GM06990 (cell line): ENCODE data around the gene F2RL3.

Source experiments
- DNase-seq: peaks from one replicate; pipeline ENCODE4 v3.0.0-alpha.2; 2011; ENCODE audit not compliant: insufficient read length; ENCODE audit errors: extremely low read depth
- H3K27me3 ChIP-seq: replicated peaks from 2 replicates; pipeline ENCODE4 v1.6.0; 2011; ENCODE audit warnings: low read length; ENCODE audit not compliant: control insufficient read depth, insufficient read depth
- H3K36me3 ChIP-seq: 2 replicates; pipeline ENCODE4 v1.5.1; 2011; ENCODE audit warnings: low read length; ENCODE audit not compliant: control insufficient read depth, insufficient read depth
- H3K4me3 ChIP-seq: replicated peaks from 2 replicates; pipeline ENCODE4 v1.5.1; 2011; ENCODE audit warnings: low read depth, mild to moderate bottlenecking, control low read depth, low read length
- CTCF ChIP-seq: IDR thresholded peaks from 2 replicates; pipeline ENCODE4 v1.5.1; 2011; ENCODE audit warnings: low read length, control low read depth, mild to moderate bottlenecking, inconsistent platforms; ENCODE audit not compliant: insufficient read depth, poor library complexity, severe bottlenecking

The F2RL3 gene

GRCh38 chr19:16875584-16876555 is 12.9 kb upstream of the F2RL3 start:
- peak; percentile 50 for DNase-seq
- Histone ChIP-seq H3K36me3 (peaks cover 33% of the 10 kb centered on the region), H3K27me3 (no peaks in the 10 kb centered on the region), H3K4me3 (no peak overlapping the region)
- no peak for TF ChIP-seq CTCF

- no peak overlapping the region for H3K4me3 ChIP-seq
- no peak for DNase-seq
- peaks cover 27% of the 10 kb centered on the region for H3K36me3 ChIP-seq
- no peak for TF ChIP-seq CTCF
- no peaks in the 10 kb centered on the region for H3K27me3 ChIP-seq
Observed at GRCh38 chr19:16876904-16877361, 11.9 kb upstream of the F2RL3 start.

- Histone ChIP-seq H3K27me3 (no peaks in the 10 kb centered on the region), H3K4me3 (no peak overlapping the region), H3K36me3 (peaks cover 26% of the 10 kb centered on the region)
- no peak for TF ChIP-seq CTCF
- DNase-seq, result no peak
Observed at GRCh38 chr19:16877581-16877980, 11.2 kb upstream of the F2RL3 start.

GRCh38 chr19:16878181-16878965 is 10.4 kb upstream of the F2RL3 start:
- TF ChIP-seq CTCF, result no peak
- no peaks in the 10 kb centered on the region for H3K27me3 ChIP-seq
- no peak overlapping the region for H3K4me3 ChIP-seq
- peaks cover 21% of the 10 kb centered on the region for H3K36me3 ChIP-seq
- DNase-seq, result no peak

GRCh38 chr19:16880884-16881554 is 7.8 kb upstream of the F2RL3 start:
- H3K27me3 ChIP-seq, result no peaks in the 10 kb centered on the region
- no peak for DNase-seq
- H3K4me3 ChIP-seq, result no peak overlapping the region
- peaks cover 21% of the 10 kb centered on the region for H3K36me3 ChIP-seq
- no peak for TF ChIP-seq CTCF
